Subcutaneous abdominal adipose tissue (tissue), 5 donors: ENCODE measurements around the gene NHS.
A peak's percentile ranks its signal among the peaks of the same experiment; 100 is the strongest.
"Not testable (repeated sequence)": the region's sequence is repeated elsewhere in the genome, so short reads cannot be mapped to it uniquely, and the experiment has no call there.

Experiments
- H3K27ac ChIP-seq: one replicate; pipeline ENCODE4 v1.7.0; 2013; ENCODE audit warnings: low read depth, mild to moderate bottlenecking, inconsistent platforms, low read length, moderate library complexity
- H3K27me3 ChIP-seq, 5 donors: one replicate each; pipeline ENCODE4 v1.7.0; 2013; ENCODE audit warnings: low read length in 5 of 5, inconsistent platforms in 1 of 5; ENCODE audit not compliant: control insufficient read depth in 5 of 5, insufficient read depth in 4 of 5
- H3K36me3 ChIP-seq, 5 donors: one replicate each; pipeline ENCODE4 v1.7.0; 2013; ENCODE audit warnings: low read length in 5 of 5; ENCODE audit not compliant: control insufficient read depth in 5 of 5, insufficient read depth in 5 of 5
- H3K4me1 ChIP-seq, 5 donors: one replicate each; pipeline ENCODE4 v1.7.0; 2013; ENCODE audit warnings: low read length in 5 of 5, mild to moderate bottlenecking in 3 of 5, moderate library complexity in 1 of 5; ENCODE audit not compliant: control insufficient read depth in 5 of 5, insufficient read depth in 5 of 5
- H3K4me3 ChIP-seq, 5 donors: one replicate each; pipeline ENCODE4 v1.7.0; 2013; ENCODE audit warnings: low read length in 5 of 5, low read depth in 1 of 5
- H3K9ac ChIP-seq, 5 donors: one replicate each; pipeline ENCODE4 v1.7.0; 2013; ENCODE audit warnings: low read length in 5 of 5, mild to moderate bottlenecking in 4 of 5, moderate library complexity in 3 of 5
- H3K9me3 ChIP-seq, 5 donors: one replicate each; pipeline ENCODE4 v1.7.0; 2013; ENCODE audit warnings: low read length in 5 of 5; ENCODE audit not compliant: control insufficient read depth in 5 of 5
- donor health status: healthy.
- donor health status: healthy.
- donor health status: healthy.
- donor health status: healthy.
- donor health status: healthy.

Gene NHS

DNA sequence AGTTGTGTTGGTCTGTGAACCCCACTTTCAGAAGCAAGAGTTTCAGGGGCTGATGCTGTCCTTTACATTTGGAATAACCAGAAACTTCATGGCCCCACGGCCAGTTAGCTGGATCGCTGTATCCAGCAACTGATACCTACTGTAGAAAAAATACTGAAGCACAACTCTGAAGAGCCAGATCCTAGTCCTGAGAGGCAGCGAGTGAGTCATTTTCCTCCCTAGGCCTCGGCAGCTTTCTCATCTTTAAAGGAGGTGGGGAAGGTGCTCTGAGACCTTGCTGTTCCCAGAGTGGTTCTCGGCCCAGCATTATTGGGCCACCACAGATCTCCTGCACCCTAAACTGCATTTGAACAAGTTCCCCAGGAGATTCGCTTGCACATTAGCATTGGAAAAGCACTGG lies 63.2 kb downstream of the NHS start:
- H3K9me3 ChIP-seq = no peaks in the 10 kb centered on the region

DNA sequence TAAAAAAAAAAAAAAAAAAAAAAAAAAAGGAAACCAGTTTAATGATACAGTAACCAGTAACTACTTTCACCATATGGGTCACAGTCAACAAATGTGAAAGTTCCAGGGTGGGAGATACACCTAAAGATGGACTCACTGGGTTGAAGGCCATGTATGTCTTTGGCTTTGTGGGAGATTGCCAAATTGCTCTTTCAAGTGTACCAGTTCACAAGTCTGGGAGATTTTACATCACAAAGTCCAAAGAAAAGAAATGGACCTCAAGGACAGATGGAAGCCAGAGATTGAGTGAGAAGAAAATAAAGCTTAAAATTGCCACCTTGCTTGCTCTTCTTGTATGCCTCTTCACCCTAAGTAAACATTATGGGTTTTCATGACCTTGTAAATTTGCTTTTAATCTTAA lies 65.3 kb downstream of the NHS start:
- Histone ChIP-seq H3K9ac (no peak overlapping the region), H3K36me3 (no peaks in the 10 kb centered on the region), H3K4me1 (peaks cover 0 to 34% (median 27%) of the 10 kb centered on the region in 5 donors), H3K4me3 (no peak overlapping the region), H3K27ac (peak overlapping the region; percentile 52), H3K9me3 (no peaks in the 10 kb centered on the region), H3K27me3 (peaks cover 0 to 6% (median 4%) of the 10 kb centered on the region in 5 donors)

More for the DNA sequence above, 63.2 kb downstream of the NHS start:
- H3K27me3 ChIP-seq = peaks cover 2 to 8% (median 4%) of the 10 kb centered on the region in 5 donors
- H3K27ac ChIP-seq = no peak overlapping the region
- no peaks in the 10 kb centered on the region for H3K36me3 ChIP-seq
- H3K4me3 ChIP-seq = no peak overlapping the region
- peaks cover 0 to 26% (median 24%) of the 10 kb centered on the region in 5 donors for H3K4me1 ChIP-seq
- no peak overlapping the region for H3K9ac ChIP-seq

DNA sequence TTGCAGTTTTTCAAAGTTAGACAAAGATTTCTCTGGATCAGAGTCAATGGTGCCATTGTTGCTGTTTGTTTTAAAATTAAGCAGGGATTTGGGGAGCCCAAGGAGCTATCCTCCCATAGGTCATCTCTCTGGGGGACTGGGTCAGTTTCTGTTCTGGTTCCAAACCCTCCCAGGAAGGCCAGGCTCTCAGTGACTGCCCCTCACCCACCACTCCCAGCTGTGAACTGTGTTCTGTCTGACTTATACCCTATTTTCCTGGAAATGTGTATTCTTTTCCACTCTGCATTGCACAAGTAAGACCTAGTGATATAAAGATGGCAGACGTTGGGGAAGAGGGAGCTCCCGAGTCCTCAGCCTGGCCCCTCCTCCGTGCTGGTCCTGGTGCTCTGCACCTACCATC lies 65.8 kb downstream of the NHS start:
- Histone ChIP-seq H3K9me3 (no peaks in the 10 kb centered on the region), H3K27me3 (peaks cover 0 to 5% (median 4%) of the 10 kb centered on the region in 5 donors), H3K4me3 (peak overlapping the region in 1 of 5 donors; percentile 12), H3K27ac (peak overlapping the region; percentile 52), H3K4me1 (peaks cover 0 to 28% (median 21%) of the 10 kb centered on the region in 5 donors), H3K9ac (no peak overlapping the region), H3K36me3 (no peaks in the 10 kb centered on the region)

DNA sequence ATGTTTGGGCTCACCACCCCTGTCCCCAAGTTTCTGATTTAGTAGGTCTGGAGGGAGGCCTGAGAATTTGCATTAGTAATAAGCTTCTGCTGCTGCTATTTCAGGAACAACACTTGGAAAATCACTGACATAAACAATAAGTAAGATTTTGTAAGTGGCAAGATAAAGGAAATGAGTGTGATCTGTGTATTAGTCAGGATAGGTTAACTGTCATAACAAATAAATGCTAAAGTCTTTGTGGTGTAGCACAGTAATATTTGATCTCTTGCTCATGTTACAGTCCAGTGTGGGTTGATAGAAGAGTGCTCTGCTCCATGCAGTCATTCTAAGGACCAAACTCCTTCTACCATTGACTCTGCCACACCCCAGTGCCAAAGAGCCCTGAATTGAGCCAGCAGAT lies 67.0 kb downstream of the NHS start:
- Histone ChIP-seq H3K9me3 (no peaks in the 10 kb centered on the region), H3K36me3 (no peaks in the 10 kb centered on the region), H3K4me1 (peaks cover 0 to 25% (median 20%) of the 10 kb centered on the region in 5 donors), H3K27ac (no peak overlapping the region), H3K27me3 (peaks cover 0 to 5% (median 4%) of the 10 kb centered on the region in 5 donors), H3K9ac (no peak overlapping the region), H3K4me3 (no peak overlapping the region)

DNA sequence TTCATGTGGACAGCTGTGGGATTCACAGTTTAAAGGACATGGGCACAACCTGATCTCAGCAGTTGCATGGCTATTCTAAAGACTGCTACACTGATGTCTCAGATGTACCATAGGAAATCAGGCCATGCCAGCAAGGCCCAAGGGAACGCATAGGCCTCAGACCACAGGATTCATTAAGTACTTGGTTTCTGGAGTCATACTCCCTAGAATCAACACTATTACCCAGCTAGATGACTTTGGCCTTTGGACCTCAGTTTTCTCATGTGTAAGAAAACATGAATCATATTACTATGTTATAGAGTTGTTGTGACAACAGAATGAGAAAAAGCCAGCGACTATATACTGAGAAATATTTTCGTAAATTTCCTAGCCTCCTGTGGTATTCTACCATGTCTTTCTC lies 67.9 kb downstream of the NHS start:
- Histone ChIP-seq H3K36me3 (no peaks in the 10 kb centered on the region), H3K27ac (no peak overlapping the region), H3K4me3 (no peak overlapping the region), H3K9me3 (no peaks in the 10 kb centered on the region), H3K9ac (no peak overlapping the region), H3K27me3 (peaks cover 0 to 5% (median 4%) of the 10 kb centered on the region in 5 donors), H3K4me1 (peaks cover 0 to 25% (median 20%) of the 10 kb centered on the region in 5 donors)

DNA sequence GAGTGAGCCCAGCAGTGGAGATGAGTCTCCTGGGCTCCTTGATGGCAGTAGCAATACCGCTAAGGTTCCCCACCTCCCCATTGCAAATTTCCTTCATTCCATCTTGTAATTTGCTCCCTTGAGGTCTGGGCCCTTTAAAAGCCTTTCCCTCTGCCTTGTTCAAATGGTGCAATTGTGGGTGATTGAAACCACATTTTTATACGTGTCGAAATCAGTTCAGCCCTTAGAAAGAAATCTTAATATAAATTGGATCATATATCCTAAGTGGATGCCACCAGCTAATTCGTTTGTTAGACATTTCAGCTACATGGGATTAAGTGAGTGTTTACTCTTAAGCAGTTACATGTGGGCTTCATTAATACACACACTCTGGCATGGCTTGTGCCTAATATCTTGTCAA lies 68.6 kb downstream of the NHS start:
- peaks cover 0 to 25% (median 20%) of the 10 kb centered on the region in 5 donors for H3K4me1 ChIP-seq
- H3K27ac ChIP-seq = no peak overlapping the region
- no peak overlapping the region for H3K9ac ChIP-seq
- peaks cover 0 to 5% (median 0%) of the 10 kb centered on the region in 5 donors for H3K27me3 ChIP-seq
- H3K9me3 ChIP-seq = no peaks in the 10 kb centered on the region
- no peaks in the 10 kb centered on the region for H3K36me3 ChIP-seq
- no peak overlapping the region for H3K4me3 ChIP-seq

DNA sequence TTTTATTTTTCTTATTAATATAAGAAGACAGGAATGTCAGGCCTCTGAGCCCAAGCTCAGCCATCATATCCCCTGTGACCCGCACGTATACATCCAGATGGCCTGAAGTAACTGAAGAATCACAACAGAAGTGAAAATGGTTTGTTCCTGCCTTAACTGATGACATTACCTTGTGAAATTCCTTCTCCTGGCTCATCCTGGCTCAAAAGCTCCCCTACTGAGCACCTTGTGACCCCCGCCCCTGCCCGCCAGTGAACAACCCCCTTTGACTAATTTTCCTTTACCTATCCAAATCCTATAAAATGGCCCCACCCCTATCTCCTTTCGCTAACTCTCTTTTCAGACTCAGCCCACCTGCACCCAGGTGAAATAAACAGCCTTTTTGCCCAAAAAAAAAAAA lies 71.3 kb downstream of the NHS start:
- not testable (repeated sequence) for H3K27ac ChIP-seq, H3K9ac ChIP-seq, H3K4me3 ChIP-seq, H3K9me3 ChIP-seq, H3K36me3 ChIP-seq, H3K27me3 ChIP-seq
- H3K4me1 ChIP-seq = peaks cover 0 to 21% (median 11%) of the 10 kb centered on the region in 5 donors

DNA sequence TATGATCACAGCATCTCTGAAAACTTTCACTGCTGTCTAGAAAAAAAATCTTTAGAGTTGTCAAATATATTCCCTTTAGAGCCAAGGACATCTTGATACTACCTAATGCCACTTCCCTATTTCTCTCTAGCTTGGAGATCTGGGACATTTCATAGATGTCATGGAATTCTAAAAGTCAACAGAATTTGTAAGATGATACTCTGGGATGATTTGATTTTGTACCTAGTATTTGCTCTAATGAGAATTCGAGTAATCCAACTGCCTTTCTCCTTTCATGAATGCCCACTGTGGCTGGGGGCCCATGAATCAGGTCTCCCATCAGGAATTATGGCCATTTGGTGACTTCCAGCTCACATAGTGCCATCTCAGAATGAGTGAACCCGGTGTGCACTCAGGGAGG lies 73.2 kb downstream of the NHS start:
- H3K4me1 ChIP-seq = peaks cover 0 to 16% (median 6%) of the 10 kb centered on the region in 5 donors
- no peaks in the 10 kb centered on the region for H3K9me3 ChIP-seq
- H3K4me3 ChIP-seq = no peak overlapping the region
- H3K9ac ChIP-seq = no peak overlapping the region
- no peaks in the 10 kb centered on the region for H3K36me3 ChIP-seq
- no peak overlapping the region for H3K27ac ChIP-seq
- peaks cover 0 to 5% (median 2%) of the 10 kb centered on the region in 5 donors for H3K27me3 ChIP-seq

DNA sequence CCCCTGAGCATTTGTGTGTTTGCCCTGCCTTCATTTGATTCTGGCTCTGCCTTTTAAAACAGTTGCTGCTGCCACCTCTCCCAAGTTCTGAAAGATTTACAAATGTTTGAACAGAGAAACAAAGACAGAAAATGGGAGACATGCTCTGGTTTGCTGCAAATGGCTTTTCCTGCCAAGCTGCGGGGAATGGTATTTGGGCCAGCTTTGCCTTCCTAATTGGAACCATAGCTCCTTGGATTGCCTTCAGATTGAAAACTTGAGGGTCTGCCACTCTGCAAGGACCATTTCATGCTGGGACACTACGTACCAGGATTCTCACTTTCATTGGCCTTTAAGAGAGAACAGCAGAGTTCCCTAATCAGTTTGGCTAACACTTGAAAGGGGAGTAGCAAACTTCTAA lies 74.9 kb downstream of the NHS start:
- peaks cover 0 to 8% (median 0%) of the 10 kb centered on the region in 5 donors for H3K27me3 ChIP-seq

DNA sequence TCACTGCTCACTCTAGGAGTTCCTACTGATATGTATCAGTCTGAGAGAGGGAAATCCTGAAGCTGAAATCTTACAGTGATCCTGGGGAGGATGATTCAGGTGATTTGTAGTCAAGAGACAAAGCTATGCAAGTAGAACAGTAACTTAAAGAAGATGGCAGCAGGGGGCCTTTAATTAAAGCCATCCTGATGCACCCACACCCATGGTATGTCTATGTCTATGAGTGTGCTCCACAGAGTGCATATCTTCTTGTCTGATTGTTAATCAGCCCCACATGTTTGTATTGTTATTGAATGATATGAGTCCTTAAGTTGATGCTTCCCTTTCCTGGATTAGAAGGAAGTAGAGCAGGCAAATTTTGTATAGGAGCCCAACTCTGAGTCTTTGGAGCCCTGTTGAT lies 78.8 kb downstream of the NHS start:
- H3K9me3 ChIP-seq = no peaks in the 10 kb centered on the region
- no peak overlapping the region for H3K4me3 ChIP-seq
- H3K4me1 ChIP-seq = peaks cover 0 to 7% (median 0%) of the 10 kb centered on the region in 5 donors
- H3K27ac ChIP-seq = no peak overlapping the region
- H3K36me3 ChIP-seq = no peaks in the 10 kb centered on the region
- H3K27me3 ChIP-seq = peaks cover 0 to 8% (median 2%) of the 10 kb centered on the region in 5 donors
- no peak overlapping the region for H3K9ac ChIP-seq

More for the DNA sequence above, 74.9 kb downstream of the NHS start:
- Histone ChIP-seq H3K27ac (no peak overlapping the region), H3K36me3 (no peaks in the 10 kb centered on the region), H3K9me3 (no peaks in the 10 kb centered on the region), H3K4me3 (no peak overlapping the region), H3K4me1 (peaks cover 0 to 7% (median 0%) of the 10 kb centered on the region in 5 donors), H3K9ac (no peak overlapping the region)
